ENCODE results near the gene PRDM15. TPM values are rescaled to one million over a fixed set of nuclear protein-coding genes. Genes with fewer than 3 reads are reported as not detected.

PRDM15 gene
- total and polyA plus RNA-seq, 2 donors (not counting 3 experiments of a cell fraction or from before 2014, with no cell fraction given), result 11.8 to 12.9 TPM

GRCh38 chr21:41805038-41805437 lies 74.1 kb downstream of the PRDM15 start:
- BruUV-seq (replicated peaks), result no TSS peak
- DNase-seq (ENCODE audit: low read depth, low spot score), result no peak
- H3K9ac ChIP-seq (replicated peaks; ENCODE audit: extremely low read depth, insufficient read depth, low read length), result no peak overlapping the region
- dilution Hi-C loops (cut with MboI; ENCODE audit: extremely low pct_ligation_motif_present, low sequenced_read_pairs) (no loop called here), intact Hi-C loops (cut with micrococcal nuclease) (no loop called here)
- H3K27me3 ChIP-seq (ENCODE audit: control insufficient read depth in 2 of 2, insufficient read depth in 2 of 2, low read length in 2 of 2), result no peaks in the 10 kb centered on the region
- H3K4me2 ChIP-seq (ENCODE audit: insufficient read depth, low read length), result no peak overlapping the region
- H3K36me3 ChIP-seq (ENCODE audit: control insufficient read depth in 2 of 2, extremely low read depth in 1 of 2, insufficient read depth in 2 of 2, low read length in 2 of 2), result peaks cover 0 to 13% of the 10 kb centered on the region in 2 experiments
- H3K79me2 ChIP-seq (ENCODE audit: control insufficient read depth, insufficient read depth, low read length), result no peaks in the 10 kb centered on the region
- no peak overlapping the region for H2AFZ ChIP-seq (ENCODE audit: low read depth, low read length)
- H3K4me1 ChIP-seq (ENCODE audit: control insufficient read depth, extremely low read depth, insufficient read depth, low read length), result no peaks in the 10 kb centered on the region
- H3K27ac ChIP-seq (ENCODE audit: insufficient read depth, low read depth, low read length), result no peak overlapping the region
- no peak overlapping the region for H3K4me3 ChIP-seq (replicated peaks in 1 of 3; ENCODE audit: insufficient read depth in 1 of 3, low read depth in 1 of 3, low read length in 3 of 3)
- H3K9me1 ChIP-seq (replicated peaks; ENCODE audit: control insufficient read depth, extremely low read depth, insufficient read depth, low read length), result no peaks in the 10 kb centered on the region
- H4K20me1 ChIP-seq (replicated peaks; ENCODE audit: control insufficient read depth, extremely low read depth, insufficient read depth, low read length), result no peaks in the 10 kb centered on the region
- ChIA-PET CTCF (interaction anchor here (1.0 kb wide), 1 partner anchor 12 kb away, joined by 3 read pairs; no protein-coding TSS in a partner anchor), POLR2A (no interaction called here)
- TF ChIP-seq MYC (IDR thresholded peaks at IDR 0.05; ENCODE audit: low read depth, low read length) (no peak), POLR2AphosphoS5 (IDR thresholded peaks at IDR 0.05; ENCODE audit: insufficient read depth, low read depth, low read length) (no peak), FOS (IDR thresholded peaks at IDR 0.05; ENCODE audit: borderline replicate concordance, insufficient read depth, low read length) (no peak), MAX (IDR thresholded peaks at IDR 0.05; ENCODE audit: insufficient read depth, insufficient read length) (no peak), GATA2 (IDR thresholded peaks at IDR 0.05; ENCODE audit: insufficient read depth, insufficient read length, low read depth, low read length) (no peak), EZH2 (IDR thresholded peaks at IDR 0.05; ENCODE audit: borderline replicate concordance, low read depth, low read length, severe bottlenecking) (no peak), JUN (IDR thresholded peaks at IDR 0.05; ENCODE audit: borderline replicate concordance, insufficient read depth, insufficient read length, low read depth) (no peak), CTCF (IDR thresholded peaks at IDR 0.05; ENCODE audit: extremely low read depth in 1 of 2, insufficient read depth in 1 of 2, low read depth in 1 of 2, low read length in 2 of 2) (no peak), POLR2A (IDR thresholded peaks at IDR 0.05; ENCODE audit: low read depth, low read length) (no peak)
- no peaks in the 10 kb centered on the region for H3K9me3 ChIP-seq (replicated peaks; ENCODE audit: control insufficient read depth, insufficient read depth, low read length)
- FAIRE-seq, result no peak
